Measurements from ENCODE around the gene CEACAM16.

DNA sequence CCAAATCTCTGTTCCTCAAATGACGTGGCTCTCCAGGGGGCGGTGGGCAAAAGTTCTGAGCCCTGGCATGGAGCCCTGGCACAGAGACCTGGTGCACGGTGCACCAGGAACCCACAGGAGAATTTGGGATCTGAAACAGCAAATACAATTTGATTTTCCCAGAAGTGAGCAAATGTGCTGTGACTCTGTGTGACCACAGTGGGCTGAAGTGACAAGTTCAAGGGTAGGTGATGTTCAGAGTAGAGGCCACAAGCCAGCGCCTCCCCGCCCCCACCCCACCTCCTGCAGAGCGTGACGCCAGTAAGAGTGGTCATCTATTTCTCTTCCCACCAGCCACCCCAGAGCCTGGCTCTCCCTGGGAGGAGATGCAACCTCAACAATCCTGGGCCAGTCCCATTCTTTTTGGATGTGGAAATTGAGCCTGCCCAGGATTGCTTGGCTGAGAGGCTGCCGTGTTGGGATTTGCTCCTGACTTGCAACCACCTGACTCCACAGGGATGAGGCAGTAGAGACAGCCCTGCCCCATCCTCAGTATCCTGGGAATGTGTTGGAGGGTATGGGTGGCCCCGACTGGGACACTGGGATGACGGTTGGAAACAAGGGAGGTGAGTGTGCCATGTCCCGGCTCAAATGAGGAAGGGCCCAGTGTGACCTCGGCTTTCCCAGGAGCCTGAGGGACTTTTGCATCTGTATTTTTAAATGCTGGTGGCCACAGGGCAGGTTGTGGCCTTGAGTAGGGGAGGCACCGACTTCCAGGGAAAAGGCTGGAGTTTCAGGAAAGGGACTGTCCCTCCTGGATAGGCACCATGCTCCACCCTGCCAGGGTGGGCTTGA lies 38.5 kb downstream of the CEACAM16 start:
- peak; percentile 25; the same call in 1 of the 2 replicates for TF ChIP-seq NBN (IDR thresholded peaks at IDR 0.05)
- TF ChIP-seq TAF1 (IDR thresholded peaks at IDR 0.05; ENCODE audit: borderline replicate concordance, low read depth, low read length) = no peak
- 0 out of 2 replicates have a peak, but pooled peaks have one; percentile 38 for TF ChIP-seq MXI1 (IDR thresholded peaks at IDR 0.05; ENCODE audit: low read depth, low read length)
- no peak for TF ChIP-seq STAT1 (conservative IDR thresholded peaks at IDR 0.05)

Measured in GM12878 (cell line).